ENCODE measurements around the gene MX2.
"Not testable (repeated sequence)": the region's sequence is repeated elsewhere in the genome, so short reads cannot be mapped to it uniquely, and the experiment has no call there.

MX2 gene

GRCh38 chr21:41345934-41346685, 15.7 kb upstream of the MX2 start:
- H3K27ac Mint-ChIP-seq (ENCODE audit: low read depth), result no peak overlapping the region
- peaks cover 58% of the 10 kb centered on the region for H3K27me3 Mint-ChIP-seq
- no peak overlapping the region for H3K4me3 Mint-ChIP-seq
- no peaks in the 10 kb centered on the region for H3K9me3 Mint-ChIP-seq
- no peaks in the 10 kb centered on the region for H3K36me3 Mint-ChIP-seq (ENCODE audit: insufficient read depth)
- ATAC-seq (replicated peaks; ENCODE audit: extremely low read depth, poor library complexity, severe bottlenecking) (no peak), DNase-seq (ENCODE audit: low spot score in 2 of 2) (no peak)
- no peaks in the 10 kb centered on the region for H3K4me1 Mint-ChIP-seq

- ATAC-seq (replicated peaks; ENCODE audit: extremely low read depth, poor library complexity, severe bottlenecking) (no peak), DNase-seq (ENCODE audit: low spot score in 2 of 2) (no peak)
- no peaks in the 10 kb centered on the region for H3K9me3 Mint-ChIP-seq
- H3K27me3 Mint-ChIP-seq, result peaks cover 62% of the 10 kb centered on the region
- no peak overlapping the region for H3K27ac Mint-ChIP-seq (ENCODE audit: low read depth)
- H3K36me3 Mint-ChIP-seq (ENCODE audit: insufficient read depth), result no peaks in the 10 kb centered on the region
- no peak overlapping the region for H3K4me3 Mint-ChIP-seq
- H3K4me1 Mint-ChIP-seq, result no peaks in the 10 kb centered on the region
These were observed 15.1 kb upstream of the MX2 start for GRCh38 chr21:41346758-41347157.

GRCh38 chr21:41348434-41348833, 13.4 kb upstream of the MX2 start:
- Mint-ChIP-seq H3K36me3 (ENCODE audit: insufficient read depth) (no peaks in the 10 kb centered on the region), H3K27ac (ENCODE audit: low read depth) (no peak overlapping the region), H3K4me3 (no peak overlapping the region), H3K9me3 (no peaks in the 10 kb centered on the region), H3K27me3 (peaks cover 52% of the 10 kb centered on the region), H3K4me1 (no peaks in the 10 kb centered on the region)
- DNase-seq (ENCODE audit: low spot score in 2 of 2) (no peak), ATAC-seq (replicated peaks; ENCODE audit: extremely low read depth, poor library complexity, severe bottlenecking) (no peak)

GRCh38 chr21:41349126-41349525, 12.7 kb upstream of the MX2 start:
- no peak overlapping the region for H3K27ac Mint-ChIP-seq (ENCODE audit: low read depth)
- peaks cover 45% of the 10 kb centered on the region for H3K27me3 Mint-ChIP-seq
- no peak for ATAC-seq (replicated peaks; ENCODE audit: extremely low read depth, poor library complexity, severe bottlenecking)
- no peaks in the 10 kb centered on the region for H3K36me3 Mint-ChIP-seq (ENCODE audit: insufficient read depth)
- H3K4me1 Mint-ChIP-seq, result no peaks in the 10 kb centered on the region
- H3K4me3 Mint-ChIP-seq, result no peak overlapping the region
- H3K9me3 Mint-ChIP-seq, result no peaks in the 10 kb centered on the region
- no peak for DNase-seq (ENCODE audit: low spot score in 2 of 2)

- H3K4me1 Mint-ChIP-seq, result no peaks in the 10 kb centered on the region
- no peak overlapping the region for H3K4me3 Mint-ChIP-seq
These were observed 12.0 kb upstream of the MX2 start for GRCh38 chr21:41349619-41350390.

GRCh38 chr21:41350436-41351155, 11.2 kb upstream of the MX2 start:
- Mint-ChIP-seq H3K27me3 (peaks cover 36% of the 10 kb centered on the region), H3K27ac (ENCODE audit: low read depth) (no peak overlapping the region), H3K4me3 (no peak overlapping the region), H3K4me1 (no peaks in the 10 kb centered on the region), H3K36me3 (ENCODE audit: insufficient read depth) (no peaks in the 10 kb centered on the region), H3K9me3 (no peaks in the 10 kb centered on the region)
- DNase-seq (ENCODE audit: low spot score in 2 of 2) (no peak), ATAC-seq (replicated peaks; ENCODE audit: extremely low read depth, poor library complexity, severe bottlenecking) (no peak)

More at GRCh38 chr21:41349619-41350390, 12.0 kb upstream of the MX2 start:
- Mint-ChIP-seq H3K27ac (ENCODE audit: low read depth) (no peak overlapping the region), H3K9me3 (no peaks in the 10 kb centered on the region), H3K27me3 (peaks cover 39% of the 10 kb centered on the region), H3K36me3 (ENCODE audit: insufficient read depth) (no peaks in the 10 kb centered on the region)
- ATAC-seq (replicated peaks; ENCODE audit: extremely low read depth, poor library complexity, severe bottlenecking) (no peak), DNase-seq (ENCODE audit: low spot score in 2 of 2) (no peak)

- H3K4me3 Mint-ChIP-seq, result no peak overlapping the region
- DNase-seq (ENCODE audit: low spot score in 2 of 2), result no peak
- ATAC-seq (replicated peaks; ENCODE audit: extremely low read depth, poor library complexity, severe bottlenecking), result no peak
- H3K36me3 Mint-ChIP-seq (ENCODE audit: insufficient read depth), result peaks cover 19% of the 10 kb centered on the region
- H3K9me3 Mint-ChIP-seq, result no peaks in the 10 kb centered on the region
- no peak overlapping the region for H3K27ac Mint-ChIP-seq (ENCODE audit: low read depth)
- H3K27me3 Mint-ChIP-seq, result no peaks in the 10 kb centered on the region
- H3K4me1 Mint-ChIP-seq, result peaks cover 11% of the 10 kb centered on the region
These were observed 4.3 kb upstream of the MX2 start for GRCh38 chr21:41357546-41357945.

GRCh38 chr21:41358193-41359166, 3.3 kb upstream of the MX2 start:
- Mint-ChIP-seq H3K36me3 (ENCODE audit: insufficient read depth) (peaks cover 24% of the 10 kb centered on the region), H3K4me1 (peaks cover 19% of the 10 kb centered on the region), H3K9me3 (no peaks in the 10 kb centered on the region), H3K4me3 (no peak overlapping the region), H3K27ac (ENCODE audit: low read depth) (no peak overlapping the region), H3K27me3 (no peaks in the 10 kb centered on the region)
- DNase-seq (ENCODE audit: low spot score in 2 of 2) (no peak), ATAC-seq (replicated peaks; ENCODE audit: extremely low read depth, poor library complexity, severe bottlenecking) (no peak)

GRCh38 chr21:41359286-41359685, 2.5 kb upstream of the MX2 start:
- no peaks in the 10 kb centered on the region for H3K9me3 Mint-ChIP-seq
- H3K4me1 Mint-ChIP-seq, result peaks cover 24% of the 10 kb centered on the region
- peak in 1 of 2 donors; percentile 10 for DNase-seq (ENCODE audit: low spot score in 2 of 2)
- peak overlapping the region; percentile 44 for H3K27ac Mint-ChIP-seq (ENCODE audit: low read depth)
- H3K36me3 Mint-ChIP-seq (ENCODE audit: insufficient read depth), result peaks cover 27% of the 10 kb centered on the region
- ATAC-seq (replicated peaks; ENCODE audit: extremely low read depth, poor library complexity, severe bottlenecking), result no peak
- no peaks in the 10 kb centered on the region for H3K27me3 Mint-ChIP-seq
- no peak overlapping the region for H3K4me3 Mint-ChIP-seq

- H3K9me3 Mint-ChIP-seq; H3K4me3 Mint-ChIP-seq; DNase-seq (ENCODE audit: low spot score in 2 of 2); ATAC-seq (replicated peaks; ENCODE audit: extremely low read depth, poor library complexity, severe bottlenecking); H3K27me3 Mint-ChIP-seq: not testable (repeated sequence)
- peaks cover 26% of the 10 kb centered on the region for H3K4me1 Mint-ChIP-seq
- H3K27ac Mint-ChIP-seq (ENCODE audit: low read depth), result peak overlapping the region; percentile 44
- peaks cover 27% of the 10 kb centered on the region for H3K36me3 Mint-ChIP-seq (ENCODE audit: insufficient read depth)
These were observed 2.1 kb upstream of the MX2 start for GRCh38 chr21:41359754-41360071.

- ATAC-seq (replicated peaks; ENCODE audit: extremely low read depth, poor library complexity, severe bottlenecking) (no peak), DNase-seq (ENCODE audit: low spot score in 2 of 2) (no peak)
- peak overlapping the region; percentile 100 for H3K27ac Mint-ChIP-seq (ENCODE audit: low read depth)
- peaks cover 27% of the 10 kb centered on the region for H3K36me3 Mint-ChIP-seq (ENCODE audit: insufficient read depth)
- H3K4me3 Mint-ChIP-seq, result peak overlapping the region; percentile 93
- H3K4me1 Mint-ChIP-seq, result peaks cover 31% of the 10 kb centered on the region
- no peaks in the 10 kb centered on the region for H3K27me3 Mint-ChIP-seq
- H3K9me3 Mint-ChIP-seq, result no peaks in the 10 kb centered on the region
These were observed 1.6 kb upstream of the MX2 start for GRCh38 chr21:41360072-41360821.

Measured in central memory CD8-positive, alpha-beta T cell (primary cell).